CD4-positive, alpha-beta T cell treated with Interferon gamma for 1 hour (primary cell): ENCODE measurements around the gene PM20D2.

ENCODE experiments used
- DNase-seq: peaks from one replicate; pipeline ENCODE4 v3.0.0-alpha.2; 2020

Gene PM20D2

GRCh38 chr6:89146718-89147700, 1.2 kb downstream of the PM20D2 start:
- DNase-seq: no peak

DNA sequence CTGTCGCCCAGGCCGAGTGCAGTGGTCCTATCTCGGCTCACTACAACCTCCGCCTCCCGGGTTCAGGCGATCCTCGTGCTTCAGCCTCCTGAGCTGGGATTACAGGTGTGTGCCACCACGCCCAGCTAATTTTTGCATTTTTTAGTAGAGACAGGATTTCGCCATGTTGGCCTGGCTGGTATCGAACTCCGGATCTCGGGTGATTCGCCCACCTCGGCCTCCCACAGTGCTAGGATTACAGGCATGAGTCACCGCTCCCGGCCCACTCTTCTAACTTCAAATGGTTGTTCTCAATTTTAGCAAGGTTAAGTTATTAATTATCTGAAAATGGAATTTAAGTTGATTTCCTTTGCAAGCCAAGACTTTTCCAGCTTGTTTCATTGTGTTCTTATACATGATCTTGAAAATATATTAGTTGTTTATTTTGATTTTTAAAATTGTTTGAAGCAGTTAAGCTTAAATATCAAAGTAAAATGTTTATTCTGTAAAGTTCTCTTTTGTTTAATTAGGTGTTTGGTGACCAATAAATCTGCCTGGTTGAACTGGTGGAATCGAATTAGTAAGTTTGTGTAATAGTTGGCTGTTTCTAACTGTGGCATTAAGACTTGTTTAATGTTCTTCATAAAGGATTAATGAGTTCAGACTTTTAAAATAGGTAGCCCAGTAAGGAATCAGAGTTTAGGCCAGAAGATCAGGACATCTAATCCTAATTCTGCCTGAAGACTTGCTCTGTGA, 2.3 kb downstream of the PM20D2 start:
- no peak for DNase-seq

DNA sequence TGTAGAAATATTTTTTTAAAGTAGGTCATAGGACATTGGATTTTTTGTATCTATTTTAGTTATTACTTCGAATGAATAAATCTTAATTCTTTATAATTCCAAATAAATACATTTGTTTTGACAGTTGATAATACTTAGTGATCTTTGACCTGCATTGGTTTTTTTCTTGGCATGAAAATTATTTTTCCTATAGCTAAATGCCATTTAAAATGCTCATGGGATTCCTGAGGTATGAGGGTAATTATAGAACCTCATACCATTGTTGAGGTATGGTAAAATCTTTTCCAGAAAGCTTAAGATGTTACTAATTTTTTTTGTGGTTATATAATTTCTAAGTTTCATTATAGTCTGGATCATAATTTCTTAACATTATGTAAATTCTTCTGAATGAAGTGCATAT, 8.3 kb downstream of the PM20D2 start:
- no peak for DNase-seq

GRCh38 chr6:89160331-89161092, 14.7 kb downstream of the PM20D2 start:
- no peak for DNase-seq

DNA sequence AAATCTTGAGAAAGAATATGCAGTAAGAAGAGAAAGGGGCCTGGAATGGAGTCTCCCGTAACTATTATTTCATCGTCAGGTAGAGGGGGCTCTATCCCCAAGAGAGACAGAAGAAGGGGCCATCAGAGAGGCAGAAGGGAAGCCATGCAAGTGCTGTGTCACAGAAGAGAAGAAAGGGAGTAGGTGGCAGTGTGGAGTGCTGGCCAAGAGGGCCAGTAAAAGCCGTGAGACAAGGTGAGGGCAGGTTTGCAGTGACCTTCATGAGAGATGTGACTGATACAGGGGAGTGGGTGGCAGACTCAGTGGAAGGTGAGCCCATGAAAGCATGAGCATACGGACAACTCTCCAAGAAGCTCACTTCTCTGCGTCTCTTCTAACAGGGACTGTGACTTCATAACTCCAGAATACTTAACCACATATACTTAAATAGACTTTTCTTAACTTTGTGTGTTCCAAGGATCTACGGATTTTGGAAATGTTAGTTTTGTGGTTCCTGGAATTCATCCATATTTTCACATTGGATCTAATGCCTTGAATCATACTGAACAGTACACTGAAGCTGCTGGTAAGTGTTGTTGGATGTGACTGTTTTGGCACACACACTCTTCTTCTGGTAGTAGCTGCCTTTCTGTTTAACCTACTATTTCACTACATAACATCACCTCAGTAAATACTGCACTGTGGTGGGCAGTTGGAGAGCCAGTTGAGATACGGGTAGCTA, 15.6 kb downstream of the PM20D2 start:
- no peak for DNase-seq

DNA sequence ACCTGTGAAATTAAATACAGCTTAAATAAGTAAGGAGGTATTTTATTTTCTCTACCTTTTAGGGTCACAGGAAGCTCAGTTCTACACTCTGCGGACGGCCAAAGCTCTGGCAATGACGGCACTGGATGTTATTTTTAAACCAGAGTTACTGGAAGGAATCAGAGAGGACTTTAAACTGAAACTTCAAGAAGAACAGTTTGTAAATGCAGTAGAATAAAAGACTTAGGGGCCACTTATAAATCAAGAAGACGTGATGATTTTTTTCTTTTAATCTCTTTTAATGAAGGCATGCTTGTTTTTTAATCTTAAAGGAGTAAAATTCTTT, 16.2 kb downstream of the PM20D2 start:
- no peak for DNase-seq

DNA sequence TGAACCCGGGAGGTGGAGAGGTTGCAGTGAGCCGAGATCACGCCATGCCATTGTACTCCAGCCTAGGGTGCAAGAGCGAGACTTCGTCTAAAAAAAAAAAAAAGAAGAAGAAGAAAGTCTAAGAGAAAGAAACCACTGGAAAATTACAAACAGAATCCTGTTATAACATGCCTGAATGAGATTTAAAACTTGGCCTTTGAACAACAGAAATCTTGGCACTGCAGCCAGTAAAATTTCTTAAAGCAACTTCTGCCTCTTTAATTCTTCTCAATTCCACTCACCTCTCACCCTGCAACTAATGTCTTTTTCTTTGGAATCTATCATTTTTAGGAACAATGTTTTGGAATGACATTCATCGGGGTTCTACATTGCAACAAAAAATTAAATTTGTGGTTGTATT, 26.3 kb downstream of the PM20D2 start:
- DNase-seq: no peak

GRCh38 chr6:89173634-89174033, 27.8 kb downstream of the PM20D2 start:
- DNase-seq: no peak

- no peak for DNase-seq
Observed at GRCh38 chr6:89180112-89180511, 34.3 kb downstream of the PM20D2 start.

DNA sequence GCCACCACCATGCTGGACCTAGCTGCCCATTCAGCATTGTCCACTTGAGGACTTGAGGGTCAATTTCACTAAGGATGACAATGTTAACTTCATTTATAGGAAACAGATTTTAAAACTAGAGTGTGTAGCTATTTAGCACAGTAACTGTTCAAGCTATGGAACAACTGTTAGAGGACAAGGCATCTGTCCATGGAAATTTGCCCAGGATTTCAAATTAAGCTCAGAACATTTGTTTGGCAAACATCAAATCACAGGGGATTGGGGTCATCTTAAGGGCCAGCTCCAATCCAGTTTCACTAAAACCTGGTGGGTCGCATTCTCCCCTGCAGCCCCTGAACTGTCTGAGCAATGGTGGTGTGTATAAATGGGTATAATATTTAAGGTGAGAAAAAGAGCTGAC, 35.1 kb downstream of the PM20D2 start:
- no peak for DNase-seq

GRCh38 chr6:89183294-89183693, 37.4 kb downstream of the PM20D2 start:
- DNase-seq: no peak

- no peak for DNase-seq
Observed at GRCh38 chr6:89184344-89184743, 38.5 kb downstream of the PM20D2 start.

GRCh38 chr6:89186762-89187161, 40.9 kb downstream of the PM20D2 start:
- no peak for DNase-seq

DNA sequence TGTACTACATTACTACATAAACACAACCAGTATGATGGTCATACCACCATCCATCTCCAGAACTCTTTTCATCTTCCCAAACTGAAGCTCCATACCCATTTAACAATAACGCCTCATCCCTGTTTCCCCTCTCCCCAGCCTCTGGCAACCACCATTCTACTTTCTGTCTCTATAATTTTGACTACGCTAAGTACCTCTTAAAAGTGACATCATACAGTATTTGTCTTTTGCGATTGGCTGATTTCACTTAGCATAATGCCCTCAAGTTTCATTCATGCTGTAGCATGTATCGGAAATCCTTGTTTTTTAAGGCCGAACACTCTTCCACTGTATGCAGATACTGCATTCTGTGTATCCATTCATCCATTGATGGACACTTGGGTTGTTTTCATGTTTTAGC, 41.6 kb downstream of the PM20D2 start:
- DNase-seq: no peak

DNA sequence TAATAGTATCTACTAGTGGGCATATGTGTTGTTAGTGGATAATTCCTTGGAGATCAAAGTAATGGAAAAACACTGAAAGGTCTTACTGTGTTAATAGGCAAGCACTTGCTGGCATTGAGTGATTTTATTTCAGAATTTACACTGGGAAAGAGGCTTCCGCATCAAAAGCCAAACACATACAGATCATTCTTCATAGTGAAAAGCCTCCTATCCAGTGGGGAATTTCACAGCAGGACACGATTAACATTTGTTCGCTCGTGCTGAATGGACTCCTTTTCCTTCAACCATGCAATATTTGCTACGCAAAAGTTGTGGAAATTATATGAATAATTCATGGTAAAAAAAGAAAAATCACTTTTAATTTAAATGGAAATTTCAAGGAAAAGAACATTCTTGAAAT, 44.9 kb downstream of the PM20D2 start:
- no peak for DNase-seq

- DNase-seq: no peak
Observed at GRCh38 chr6:89194559-89194958, 48.7 kb downstream of the PM20D2 start.

DNA sequence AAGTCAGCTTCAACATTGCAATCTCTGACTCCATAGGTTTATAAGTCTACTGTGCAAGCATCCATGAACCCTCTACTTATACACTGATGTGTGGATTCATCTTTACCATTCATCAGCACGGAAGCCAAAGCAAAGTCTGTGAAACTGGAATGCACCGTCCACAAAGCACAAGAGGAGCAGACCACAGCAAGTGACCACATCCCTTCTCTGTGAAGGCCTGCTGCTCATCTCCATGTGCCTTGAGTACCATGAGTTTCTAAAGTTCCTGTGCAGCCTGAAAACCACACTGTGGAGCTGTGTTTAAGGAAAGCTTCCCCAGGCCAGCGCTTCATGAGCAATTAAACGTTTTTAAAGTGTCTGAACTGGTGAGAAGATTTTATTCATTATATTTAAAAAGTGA, 51.3 kb downstream of the PM20D2 start:
- no peak for DNase-seq

GRCh38 chr6:89198235-89198634, 52.4 kb downstream of the PM20D2 start:
- DNase-seq: no peak

DNA sequence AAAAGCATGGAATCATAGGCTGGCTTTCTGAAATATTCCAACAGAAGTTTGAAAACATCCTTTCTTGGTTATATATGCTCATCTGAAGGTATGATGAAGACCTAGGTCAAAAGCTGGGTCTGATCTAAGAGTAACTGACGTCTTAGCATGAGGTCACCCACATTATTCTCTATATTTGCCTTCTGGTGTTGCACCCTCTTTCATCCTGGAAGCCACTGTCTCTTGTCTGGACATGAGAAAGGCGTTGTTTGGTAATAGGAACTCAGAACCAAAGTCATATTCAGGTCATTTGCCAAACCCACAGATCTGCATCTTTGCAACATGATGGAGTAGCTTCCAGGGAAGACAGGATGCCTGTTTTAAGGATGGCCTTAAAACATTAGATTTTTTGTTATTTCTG, 53.7 kb downstream of the PM20D2 start:
- DNase-seq: no peak

DNA sequence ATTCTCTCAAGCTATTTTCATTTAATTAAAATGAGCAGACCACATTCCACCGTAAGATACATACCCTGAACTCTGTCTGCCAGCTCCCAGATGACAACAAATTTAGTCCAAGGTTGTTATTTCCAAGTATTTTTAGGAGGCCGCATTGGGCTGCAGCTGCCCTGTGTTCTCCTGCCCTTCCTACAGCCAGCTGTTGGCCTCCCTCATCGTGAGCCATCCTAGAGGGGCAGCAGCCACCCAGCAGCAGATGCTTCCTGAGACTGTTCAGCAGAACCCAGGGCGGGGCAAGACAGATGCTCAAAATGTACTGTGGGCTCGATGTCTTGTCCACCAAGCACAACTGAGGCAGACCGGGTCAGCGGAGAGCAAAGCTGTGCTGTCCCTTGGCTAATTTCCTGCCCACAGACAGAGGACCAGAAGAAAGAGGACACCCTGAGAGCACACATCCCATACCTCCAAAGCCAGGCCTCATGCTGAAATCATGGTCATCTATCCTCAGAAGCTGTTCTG, 54.9 kb downstream of the PM20D2 start:
- no peak for DNase-seq

DNA sequence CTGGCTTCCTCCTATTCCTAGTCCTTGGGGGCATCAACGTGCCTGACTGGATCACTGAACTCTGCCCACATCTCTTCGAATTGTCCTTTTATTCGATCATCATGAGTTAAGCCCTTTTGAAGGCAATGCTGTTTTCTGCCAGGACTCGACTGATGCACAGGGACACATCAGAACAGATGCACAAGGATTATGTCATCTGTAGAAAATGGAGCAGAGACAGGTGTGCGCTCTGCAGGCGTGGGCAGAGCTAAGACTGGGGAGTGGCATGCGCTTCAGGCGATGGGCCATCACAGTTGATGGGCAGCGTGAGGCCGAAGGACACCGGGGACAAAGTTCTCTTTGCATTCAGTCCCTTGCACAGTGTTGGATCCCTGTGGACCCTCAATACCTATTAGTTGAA, 58.2 kb downstream of the PM20D2 start:
- DNase-seq: no peak

- no peak for DNase-seq
Observed at GRCh38 chr6:89205819-89206218, 60.0 kb downstream of the PM20D2 start.

DNA sequence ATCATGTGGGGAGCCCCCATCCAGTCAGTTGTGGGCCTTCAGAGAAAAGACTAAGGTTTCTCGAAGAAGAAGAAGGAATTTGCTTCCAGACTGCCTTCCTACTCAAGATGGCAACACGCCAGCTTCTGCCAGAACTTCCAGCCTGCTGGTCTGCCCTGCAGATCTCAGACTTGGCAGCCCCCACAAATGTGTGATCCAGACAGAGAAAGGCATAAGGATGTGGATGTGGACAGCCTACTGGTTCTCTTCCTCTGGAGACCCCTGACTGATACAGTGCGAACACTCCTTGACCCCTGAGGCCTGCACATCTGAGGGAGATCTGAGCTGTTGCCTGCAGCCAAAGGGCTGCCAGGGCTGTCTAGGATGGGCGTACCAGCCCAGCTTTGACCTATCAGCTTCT, 62.7 kb downstream of the PM20D2 start:
- DNase-seq: no peak
